KBM-7 (cell line): ENCODE measurements around the gene SP6.
A peak's percentile ranks its signal among the peaks of the same experiment; 100 is the strongest.

Source experiments
- DNase-seq: peaks from one replicate; pipeline ENCODE4 v3.0.0-alpha.2; 2015
- in situ Hi-C: fragments of 300-500 bp; cut with MboI; formaldehyde crosslinking; loops from 2 replicates; pipeline ENCODE4 v1.14.3; 2020; ENCODE audit warnings: low sequenced_read_pairs, low pct_unique_long_range_greater_than_20kb, mixed read lengths

SP6 gene

GRCh38 chr17:47862621-47863440, 11.9 kb upstream of the SP6 start:
- in situ Hi-C loops: no loop called here
- DNase-seq: no peak

- in situ Hi-C loops: no loop called here
- no peak for DNase-seq
Measured at GRCh38 chr17:47860386-47860785, 9.4 kb upstream of the SP6 start.

GRCh38 chr17:47857551-47858455, 6.8 kb upstream of the SP6 start:
- in situ Hi-C loops: no loop called here
- DNase-seq: peak; percentile 53

GRCh38 chr17:47856830-47857229, 5.9 kb upstream of the SP6 start:
- DNase-seq: no peak
- in situ Hi-C loops: no loop called here

GRCh38 chr17:47855737-47856136, 4.8 kb upstream of the SP6 start:
- in situ Hi-C loops: no loop called here
- DNase-seq: no peak

- DNase-seq: no peak
- in situ Hi-C loops: no loop called here
Measured at GRCh38 chr17:47853616-47854015, 2.7 kb upstream of the SP6 start.

GRCh38 chr17:47852113-47852949, 1.4 kb upstream of the SP6 start:
- no peak for DNase-seq
- in situ Hi-C loops: no loop called here

- in situ Hi-C loops: no loop called here
- no peak for DNase-seq
Measured at GRCh38 chr17:47851764-47852112, 775 bp upstream of the SP6 start.

- no peak for DNase-seq
- in situ Hi-C loops: no loop called here
Measured at GRCh38 chr17:47850373-47850691, 631 bp downstream of the SP6 start.

- in situ Hi-C loops: loop anchor here (10.0 to 25.0 kb wide), 2 partner anchors 47 to 114 kb away; partner anchors contain the start of genes CDK5RAP3, PRR15L and SP2
- no peak for DNase-seq
Measured at GRCh38 chr17:47848198-47848513, 2.8 kb downstream of the SP6 start.

- peak; percentile 32 for DNase-seq
- in situ Hi-C loops: loop anchor here (10.0 to 25.0 kb wide), 2 partner anchors 47 to 115 kb away; partner anchors contain the start of genes CDK5RAP3, PRR15L and SP2
Measured at GRCh38 chr17:47847341-47848197, 3.4 kb downstream of the SP6 start.

- in situ Hi-C loops: loop anchor here (10.0 to 25.0 kb wide), 2 partner anchors 48 to 115 kb away; partner anchors contain the start of genes CDK5RAP3, PRR15L and SP2
- DNase-seq: peak; percentile 28
Measured at GRCh38 chr17:47846716-47847340, 4.1 kb downstream of the SP6 start.

GRCh38 chr17:47845716-47846075, 5.3 kb downstream of the SP6 start:
- no peak for DNase-seq
- in situ Hi-C loops: loop anchor here (10.0 to 25.0 kb wide), 2 partner anchors 49 to 117 kb away; partner anchors contain the start of genes CDK5RAP3, PRR15L and SP2

GRCh38 chr17:47844814-47845715, 5.9 kb downstream of the SP6 start:
- in situ Hi-C loops: loop anchor here (10.0 to 25.0 kb wide), 2 partner anchors 50 to 117 kb away; partner anchors contain the start of genes CDK5RAP3, PRR15L and SP2
- DNase-seq: peak; percentile 38

GRCh38 chr17:47844227-47844626, 6.7 kb downstream of the SP6 start:
- in situ Hi-C loops: loop anchor here (10.0 to 25.0 kb wide), 2 partner anchors 51 to 118 kb away; partner anchors contain the start of genes CDK5RAP3, PRR15L and SP2
- no peak for DNase-seq

GRCh38 chr17:47843391-47843730, 7.6 kb downstream of the SP6 start:
- no peak for DNase-seq
- in situ Hi-C loops: loop anchor here (10.0 to 25.0 kb wide), 2 partner anchors 51 to 119 kb away; partner anchors contain the start of genes CDK5RAP3, PRR15L and SP2
